Hepatocyte (in vitro differentiated cells): ENCODE results near the gene MTX3. TPM values are rescaled to one million over a fixed set of nuclear protein-coding genes. Genes with fewer than 3 reads are reported as not detected.

ENCODE experiments used
- DNase-seq: peaks from one replicate; pipeline ENCODE4 v3.0.0-alpha.2; 2016; ENCODE audit warnings: low spot score
- H2AFZ ChIP-seq: fragments of 200-600 bp; sonication (generic); 2 replicates; pipeline ENCODE4 v1.6.0; 2016; ENCODE audit warnings: antibody characterized with exemption, mild to moderate bottlenecking
- H3K27ac ChIP-seq: fragments of 200-600 bp; sonication (generic); 2 replicates; pipeline ENCODE4 v1.5.1; 2016; ENCODE audit warnings: mild to moderate bottlenecking
- H3K27me3 ChIP-seq: fragments of 200-600 bp; sonication (generic); 2 replicates; pipeline ENCODE4 v1.6.1; 2016
- H3K36me3 ChIP-seq: fragments of 200-600 bp; sonication (generic); replicated peaks from 2 replicates; pipeline ENCODE4 v1.5.1; 2016; ENCODE audit warnings: low read depth; ENCODE audit not compliant: insufficient read depth
- H3K4me1 ChIP-seq: fragments of 200-600 bp; sonication (generic); 2 replicates; pipeline ENCODE4 v1.5.1; 2016; ENCODE audit warnings: mild to moderate bottlenecking, moderate library complexity; ENCODE audit not compliant: insufficient read depth
- H3K4me2 ChIP-seq: fragments of 200-600 bp; sonication (generic); 2 replicates; pipeline ENCODE4 v1.6.0; 2016
- H3K4me3 ChIP-seq: fragments of 200-600 bp; sonication (generic); 2 replicates; pipeline ENCODE4 v1.5.1; 2016; ENCODE audit warnings: mild to moderate bottlenecking
- H3K79me2 ChIP-seq: fragments of 200-600 bp; sonication (generic); 2 replicates; pipeline ENCODE4 v1.6.0; 2017; ENCODE audit warnings: mild to moderate bottlenecking
- H3K9me2 ChIP-seq: fragments of 200-600 bp; sonication (generic); replicated peaks from 2 replicates; pipeline ENCODE4 v1.6.0; 2017; ENCODE audit warnings: mild to moderate bottlenecking; ENCODE audit not compliant: insufficient read depth
- H3K9me3 ChIP-seq: fragments of 200-600 bp; sonication (generic); 2 replicates; pipeline ENCODE4 v1.5.1; 2016; ENCODE audit warnings: low read depth, mild to moderate bottlenecking
- H4K20me1 ChIP-seq: fragments of 200-600 bp; sonication (generic); 2 replicates; pipeline ENCODE4 v1.6.0; 2016; ENCODE audit warnings: mild to moderate bottlenecking; ENCODE audit not compliant: insufficient read depth, poor library complexity, severe bottlenecking
- EZH2 ChIP-seq: fragments of 200-600 bp; sonication (generic); IDR thresholded peaks from 2 replicates; pipeline ENCODE4 v1.6.1; 2016; ENCODE audit warnings: antibody characterized with exemption, mild to moderate bottlenecking, borderline replicate concordance
- EZH2phosphoT487 ChIP-seq: fragments of 200-600 bp; sonication (generic); IDR thresholded peaks from one replicate; pipeline ENCODE4 v1.6.1; 2018; ENCODE audit warnings: antibody characterized with exemption, mild to moderate bottlenecking, low read depth, moderate library complexity; ENCODE audit not compliant: unreplicated experiment, severe bottlenecking
- WGBS: methylation state at CpG from one replicate; pipeline ENCODE4 v1.1.6; 2016; ENCODE audit warnings: low lambda C conversion rate; ENCODE audit errors: missing lambda C conversion rate; 5-methylcytosine and 5-hydroxymethylcytosine counted together
- polyA plus RNA-seq: library from polyadenylated mRNA; unstranded; fragments of >200 nt; fragmentation: Nextera tagmentation; extraction: Ambion mirVana; gene quantifications from 2 replicates; pipeline ENCODE4 v1.2.1, GENCODE V29; 2016
- total RNA-seq: library from RNA; depleted of rRNA; stranded (reverse); fragments of >200 nt; gene quantifications from 2 replicates; pipeline ENCODE4 v1.2.3, GENCODE V29; 2014
- TF ChIP-seq, protein P1 (sequence below): fragments of 200-600 bp; sonication (generic); IDR thresholded peaks from 2 replicates; pipeline ENCODE4 v1.5.1; 2016; ENCODE audit warnings: antibody characterized with exemption, mild to moderate bottlenecking; ENCODE audit not compliant: poor library complexity

Gene MTX3
- total and polyA plus RNA-seq, 2 experiments from 2014 or later: 4.0 to 18.7 TPM

DNA sequence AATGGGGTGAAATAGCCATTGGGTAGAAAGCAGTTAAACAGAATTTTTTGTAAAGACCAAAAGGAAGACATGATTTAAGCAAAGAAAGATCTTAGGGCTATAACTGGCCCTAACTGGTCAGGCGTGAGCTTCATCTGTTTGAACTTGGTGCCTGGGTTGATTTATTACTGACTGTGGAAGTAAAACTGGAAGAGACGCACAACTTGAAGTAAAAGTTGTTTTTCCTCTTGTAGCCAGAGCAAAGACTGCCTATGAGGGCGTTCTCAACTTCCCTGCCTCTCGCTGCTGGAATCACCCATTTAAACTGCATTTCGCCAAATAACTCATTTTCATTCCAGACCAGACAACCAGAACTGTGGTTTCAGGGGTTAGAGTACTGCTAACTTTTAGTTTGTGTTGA is 45.6 kb upstream of the MTX3 start:
- Histone ChIP-seq H3K27me3 (peaks cover 68% of the 10 kb centered on the region), H3K9me3 (no peaks in the 10 kb centered on the region), H3K9me2 (no peaks in the 10 kb centered on the region), H3K4me3 (no peak overlapping the region), H3K27ac (no peak overlapping the region), H4K20me1 (no peaks in the 10 kb centered on the region), H3K4me2 (no peak overlapping the region), H3K36me3 (no peaks in the 10 kb centered on the region), H2AFZ (no peak overlapping the region), H3K4me1 (no peaks in the 10 kb centered on the region), H3K79me2 (no peaks in the 10 kb centered on the region)
- no peak for DNase-seq
- TF ChIP-seq EZH2: no peak
- TF ChIP-seq EZH2phosphoT487: no peak
- TF ChIP-seq, protein P1, sequence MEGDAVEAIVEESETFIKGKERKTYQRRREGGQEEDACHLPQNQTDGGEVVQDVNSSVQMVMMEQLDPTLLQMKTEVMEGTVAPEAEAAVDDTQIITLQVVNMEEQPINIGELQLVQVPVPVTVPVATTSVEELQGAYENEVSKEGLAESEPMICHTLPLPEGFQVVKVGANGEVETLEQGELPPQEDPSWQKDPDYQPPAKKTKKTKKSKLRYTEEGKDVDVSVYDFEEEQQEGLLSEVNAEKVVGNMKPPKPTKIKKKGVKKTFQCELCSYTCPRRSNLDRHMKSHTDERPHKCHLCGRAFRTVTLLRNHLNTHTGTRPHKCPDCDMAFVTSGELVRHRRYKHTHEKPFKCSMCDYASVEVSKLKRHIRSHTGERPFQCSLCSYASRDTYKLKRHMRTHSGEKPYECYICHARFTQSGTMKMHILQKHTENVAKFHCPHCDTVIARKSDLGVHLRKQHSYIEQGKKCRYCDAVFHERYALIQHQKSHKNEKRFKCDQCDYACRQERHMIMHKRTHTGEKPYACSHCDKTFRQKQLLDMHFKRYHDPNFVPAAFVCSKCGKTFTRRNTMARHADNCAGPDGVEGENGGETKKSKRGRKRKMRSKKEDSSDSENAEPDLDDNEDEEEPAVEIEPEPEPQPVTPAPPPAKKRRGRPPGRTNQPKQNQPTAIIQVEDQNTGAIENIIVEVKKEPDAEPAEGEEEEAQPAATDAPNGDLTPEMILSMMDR: no peak
- 85% methylated on average over 5 of the region's 5 CpGs for WGBS

DNA sequence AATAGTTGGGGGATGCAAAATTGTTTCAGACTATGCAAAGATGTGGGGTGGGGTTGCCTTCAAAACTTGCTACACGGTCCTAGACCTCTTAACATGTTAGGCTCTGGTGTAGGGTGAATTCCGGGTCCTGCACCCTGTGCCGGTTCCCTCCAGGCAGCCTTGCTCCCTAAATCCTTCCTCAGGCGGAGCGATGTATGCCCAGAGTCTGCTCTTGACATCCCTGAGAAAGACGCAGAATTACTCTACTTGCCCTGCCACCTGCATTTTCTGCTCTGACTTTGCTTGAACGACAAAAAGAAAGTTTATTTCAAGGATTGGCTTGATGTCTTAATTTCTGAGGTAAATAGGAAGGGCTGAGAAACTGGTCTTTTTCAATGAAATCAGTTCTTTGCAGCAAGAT is 44.8 kb upstream of the MTX3 start:
- no peaks in the 10 kb centered on the region for H4K20me1 ChIP-seq
- TF ChIP-seq EZH2: peak; percentile 59
- TF ChIP-seq, protein P1: no peak
- TF ChIP-seq EZH2phosphoT487: no peak
- no peak overlapping the region for H3K27ac ChIP-seq
- H3K36me3 ChIP-seq: no peaks in the 10 kb centered on the region
- H3K79me2 ChIP-seq: no peaks in the 10 kb centered on the region
- no peak overlapping the region for H2AFZ ChIP-seq
- H3K4me1 ChIP-seq: no peaks in the 10 kb centered on the region
- H3K9me2 ChIP-seq: no peaks in the 10 kb centered on the region
- no peak overlapping the region for H3K4me3 ChIP-seq
- no peaks in the 10 kb centered on the region for H3K9me3 ChIP-seq
- no peak for DNase-seq
- H3K27me3 ChIP-seq: peaks cover 68% of the 10 kb centered on the region
- 79% methylated on average over 7 of the region's 7 CpGs for WGBS
- H3K4me2 ChIP-seq: peak overlapping the region; percentile 85

DNA sequence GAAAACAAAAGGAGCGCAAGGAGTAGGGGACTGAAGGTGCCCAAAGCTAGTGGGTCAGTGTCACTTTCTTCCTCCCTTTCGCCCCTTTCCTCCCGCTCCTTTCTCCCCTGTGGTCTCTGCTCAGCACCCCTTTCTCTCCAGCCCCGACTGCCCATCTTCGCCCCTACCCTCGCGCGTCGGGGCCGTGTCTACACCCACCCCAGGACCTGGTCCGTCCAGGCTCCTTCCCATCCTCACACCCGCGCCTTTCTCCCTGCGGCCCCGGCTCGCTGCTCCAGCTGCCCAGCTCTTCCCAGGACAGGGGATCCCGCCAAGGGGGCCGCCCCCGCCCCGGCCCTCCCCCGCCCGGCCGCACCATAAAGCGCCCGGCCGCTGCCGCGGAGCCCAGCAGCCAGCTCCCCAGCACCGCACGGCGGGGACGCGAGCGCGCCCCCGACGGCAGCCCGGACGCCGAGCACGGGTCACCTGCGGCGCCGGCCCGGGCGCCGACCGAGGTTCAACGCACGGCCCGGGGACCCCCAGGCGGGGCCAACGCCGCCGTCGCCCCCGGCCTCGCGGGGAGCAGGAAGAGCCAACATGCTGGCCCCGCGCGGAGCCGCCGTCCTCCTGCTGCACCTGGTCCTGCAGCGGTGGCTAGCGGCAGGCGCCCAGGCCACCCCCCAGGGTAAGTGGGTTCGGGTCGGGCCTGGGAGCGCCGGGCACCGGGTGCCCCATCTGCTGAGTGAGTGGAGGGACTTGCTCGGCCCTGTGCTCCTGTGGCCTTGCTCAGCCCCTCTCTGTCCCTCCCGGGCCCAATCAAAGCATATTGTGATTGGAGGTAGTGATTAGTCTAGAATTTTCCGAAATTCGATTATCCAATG is 44.1 kb upstream of the MTX3 start, which contains the start of gene THBS4:
Gene THBS4, plus strand, starts transcription at position 387 of the 860 bp plus-strand sequence. Its CDS starts 190 bp downstream, at position 577.
- peak; percentile 18 for DNase-seq
- Histone ChIP-seq H3K27me3 (peaks cover 68% of the 10 kb centered on the region), H4K20me1 (no peaks in the 10 kb centered on the region), H3K9me2 (no peaks in the 10 kb centered on the region), H3K4me1 (no peaks in the 10 kb centered on the region), H3K36me3 (no peaks in the 10 kb centered on the region), H3K27ac (no peak within 1 kb of the TSS), H3K9me3 (no peaks in the 10 kb centered on the region), H3K4me3 (peak within 1 kb of the TSS; percentile 22), H3K79me2 (no peaks in the 10 kb centered on the region), H3K4me2 (peak within 1 kb of the TSS; percentile 85), H2AFZ (no peak within 1 kb of the TSS)
- TF ChIP-seq EZH2 (no peak), EZH2phosphoT487 (peak; percentile 40)
- WGBS: 5% methylated on average over 60 of the region's 76 CpGs

DNA sequence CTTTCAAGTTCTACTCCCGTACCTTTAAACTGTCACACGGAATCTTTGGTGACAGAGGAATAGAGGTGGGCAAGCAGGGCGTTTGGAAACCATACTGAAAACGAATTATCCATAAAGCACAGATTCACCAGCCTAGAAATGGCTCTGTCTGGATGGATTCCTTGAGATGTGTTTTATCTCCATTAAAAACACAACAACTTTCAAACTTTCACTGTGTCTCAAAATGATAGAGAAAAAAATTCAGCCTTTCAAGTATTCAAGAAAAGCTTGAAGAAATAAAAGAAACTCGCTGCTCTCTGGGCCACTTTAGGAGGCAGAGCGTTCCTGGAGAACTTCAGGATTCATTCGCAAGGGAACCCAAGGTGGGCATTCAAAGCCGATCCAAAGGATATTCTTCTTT is 43.5 kb upstream of the MTX3 start:
- H3K27me3 ChIP-seq: peaks cover 66% of the 10 kb centered on the region
- no peaks in the 10 kb centered on the region for H3K36me3 ChIP-seq
- H3K9me2 ChIP-seq: no peaks in the 10 kb centered on the region
- H2AFZ ChIP-seq: no peak overlapping the region
- TF ChIP-seq EZH2 (no peak), EZH2phosphoT487 (no peak)
- TF ChIP-seq, protein P1: no peak
- no peaks in the 10 kb centered on the region for H4K20me1 ChIP-seq
- H3K79me2 ChIP-seq: no peaks in the 10 kb centered on the region
- no peak overlapping the region for H3K27ac ChIP-seq
- H3K4me3 ChIP-seq: no peak overlapping the region
- H3K4me2 ChIP-seq: peak overlapping the region; percentile 85
- 26% methylated on average over 8 of the region's 8 CpGs for WGBS
- no peak for DNase-seq
- H3K4me1 ChIP-seq: no peaks in the 10 kb centered on the region
- no peaks in the 10 kb centered on the region for H3K9me3 ChIP-seq
